ENCODE data around the gene NDUFAF8. TPM values are rescaled to one million over a fixed set of nuclear protein-coding genes. Genes with fewer than 3 reads are reported as not detected.

The NDUFAF8 gene
- total and polyA plus RNA-seq, 10 of the 15 experiments (the other 5 are each of a cell fraction or from before 2014, with no cell fraction given), result 22.0 to 307 (median 106) TPM

DNA sequence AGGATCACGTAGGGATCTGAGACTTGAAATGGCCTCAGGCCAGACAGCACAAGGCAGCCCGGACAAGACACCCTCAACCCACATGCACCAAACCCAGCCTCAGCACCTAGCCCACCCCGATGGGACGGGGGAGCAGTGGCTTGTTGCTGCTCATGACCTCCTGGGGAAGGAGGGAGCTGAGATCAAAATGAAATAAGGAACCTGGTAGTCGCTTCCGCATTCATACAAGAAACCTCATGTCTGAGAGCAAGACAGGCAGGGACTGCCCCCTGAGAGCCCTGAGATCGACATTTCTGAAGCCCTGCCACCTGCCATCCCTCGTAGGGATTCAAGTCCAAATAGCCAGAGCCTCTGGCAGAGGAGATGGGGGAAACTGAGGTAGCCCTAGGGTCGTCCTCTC lies 10.7 kb upstream of the NDUFAF8 start:
- intact Hi-C loops (cut with micrococcal nuclease; ENCODE audit: unreplicated experiment) (no loop called here), in situ Hi-C loops (cut with MboI) (loop anchor here (25.0 kb wide), 1 partner anchor 216 kb away; no protein-coding TSS in a partner anchor)
- 31% methylated on average over 9 of the region's 9 CpGs for WGBS (ENCODE audit: insufficient coverage, insufficient replicate concordance, low lambda C conversion rate, missing lambda C conversion rate)
- no peaks in the 10 kb centered on the region for H4K20me1 ChIP-seq (ENCODE audit: control insufficient read depth, insufficient read depth)
- no peak overlapping the region for H3K4me3 ChIP-seq
- H3K4me1 ChIP-seq (ENCODE audit: control insufficient read depth, insufficient read depth, low read length), result peaks cover 17% of the 10 kb centered on the region
- H3K27me3 ChIP-seq (replicated peaks in 1 of 2; ENCODE audit: control insufficient read depth in 2 of 2, insufficient read depth in 2 of 2, low read length in 1 of 2), result no peaks in the 10 kb centered on the region
- BruUV-seq (replicated peaks), result no TSS peak
- ChIA-PET POLR2A (interaction anchor here (1.1 kb wide), 1 partner anchor 10 kb away, joined by 7 read pairs; the partner anchor contains the start of genes NDUFAF8 and TEPSIN), SMC1A (ENCODE audit: uncharacterized antibody, unreplicated experiment) (interaction anchor here (0.6 to 1.0 kb wide), 3 partner anchors 11 to 653 kb away, joined by 4 to 6 read pairs (median 4); partner anchors contain the start of genes NDUFAF8 and TEPSIN), RAD21 (ENCODE audit: unreplicated experiment) (interaction anchor here (0.7 to 0.9 kb wide), 2 partner anchors 11 to 12 kb away, joined by 3 to 4 read pairs; partner anchors contain the start of genes NDUFAF8 and TEPSIN), CTCF (interaction anchor here (0.7 to 1.0 kb wide), 2 partner anchors 10 to 113 kb away, joined by 4 to 5 read pairs; partner anchors contain the start of genes NDUFAF8 and TEPSIN)
- peak overlapping the region; percentile 13; the same call in 1 of the 2 replicates for H3K4me2 ChIP-seq (ENCODE audit: control insufficient read depth, insufficient read depth)
- no peaks in the 10 kb centered on the region for H3K9me3 ChIP-seq (replicated peaks; ENCODE audit: control insufficient read depth, insufficient read depth, low read length)
- H3K9ac ChIP-seq (ENCODE audit: control insufficient read depth, insufficient read depth, low read length), result peak overlapping the region; percentile 39
- H3K79me2 ChIP-seq (ENCODE audit: control insufficient read depth, insufficient read depth, low read length), result no peaks in the 10 kb centered on the region
- H2AFZ ChIP-seq (ENCODE audit: control insufficient read depth, low read depth, low read length), result peak overlapping the region; percentile 78
- H3K27ac ChIP-seq (ENCODE audit: control insufficient read depth, insufficient read depth), result peak overlapping the region; percentile 55
- peaks cover 4 to 12% of the 10 kb centered on the region in 2 experiments; a peak in 3 of 4 replicates for H3K36me3 ChIP-seq (ENCODE audit: control insufficient read depth in 2 of 2, insufficient read depth in 2 of 2, low read length in 1 of 2)
- DNase-seq (ENCODE audit: low read depth, low spot score) (no peak), FAIRE-seq (peak; percentile 85), ATAC-seq (peak; percentile 95)
- peak; percentile 39; the same call in 1 of the 2 replicates for TF ChIP-seq NBN (IDR thresholded peaks at IDR 0.05)
- no peak for TF ChIP-seq CBFB (IDR thresholded peaks at IDR 0.05; ENCODE audit: low read depth)
- TF ChIP-seq NR2F1 (conservative IDR thresholded peaks at IDR 0.05), result 0 out of 2 replicates have a peak, but pooled peaks have one; percentile 25
- TF ChIP-seq MXI1 (IDR thresholded peaks at IDR 0.05; ENCODE audit: low read depth, low read length), result peak; percentile 42; the same call in 1 of the 2 replicates
- TF ChIP-seq POLR2A (IDR thresholded peaks at IDR 0.05; ENCODE audit: low read depth, low read length), result 0 out of 2 replicates have a peak, but pooled peaks have one; percentile 21
- TF ChIP-seq, protein P1, sequence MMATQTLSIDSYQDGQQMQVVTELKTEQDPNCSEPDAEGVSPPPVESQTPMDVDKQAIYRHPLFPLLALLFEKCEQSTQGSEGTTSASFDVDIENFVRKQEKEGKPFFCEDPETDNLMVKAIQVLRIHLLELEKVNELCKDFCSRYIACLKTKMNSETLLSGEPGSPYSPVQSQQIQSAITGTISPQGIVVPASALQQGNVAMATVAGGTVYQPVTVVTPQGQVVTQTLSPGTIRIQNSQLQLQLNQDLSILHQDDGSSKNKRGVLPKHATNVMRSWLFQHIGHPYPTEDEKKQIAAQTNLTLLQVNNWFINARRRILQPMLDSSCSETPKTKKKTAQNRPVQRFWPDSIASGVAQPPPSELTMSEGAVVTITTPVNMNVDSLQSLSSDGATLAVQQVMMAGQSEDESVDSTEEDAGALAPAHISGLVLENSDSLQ (IDR thresholded peaks at IDR 0.05), result peak; percentile 41; the same call in 1 of the 2 replicates
- TF ChIP-seq, protein P2, sequence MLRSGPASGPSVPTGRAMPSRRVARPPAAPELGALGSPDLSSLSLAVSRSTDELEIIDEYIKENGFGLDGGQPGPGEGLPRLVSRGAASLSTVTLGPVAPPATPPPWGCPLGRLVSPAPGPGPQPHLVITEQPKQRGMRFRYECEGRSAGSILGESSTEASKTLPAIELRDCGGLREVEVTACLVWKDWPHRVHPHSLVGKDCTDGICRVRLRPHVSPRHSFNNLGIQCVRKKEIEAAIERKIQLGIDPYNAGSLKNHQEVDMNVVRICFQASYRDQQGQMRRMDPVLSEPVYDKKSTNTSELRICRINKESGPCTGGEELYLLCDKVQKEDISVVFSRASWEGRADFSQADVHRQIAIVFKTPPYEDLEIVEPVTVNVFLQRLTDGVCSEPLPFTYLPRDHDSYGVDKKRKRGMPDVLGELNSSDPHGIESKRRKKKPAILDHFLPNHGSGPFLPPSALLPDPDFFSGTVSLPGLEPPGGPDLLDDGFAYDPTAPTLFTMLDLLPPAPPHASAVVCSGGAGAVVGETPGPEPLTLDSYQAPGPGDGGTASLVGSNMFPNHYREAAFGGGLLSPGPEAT (IDR thresholded peaks at IDR 0.05; ENCODE audit: low read depth), result peak; percentile 31; the same call in 1 of the 2 replicates
- TF ChIP-seq CHD2 (IDR thresholded peaks at IDR 0.05; ENCODE audit: borderline replicate concordance, low read depth, low read length), result peak; percentile 11; the same call in 1 of the 2 replicates
- 0 out of 2 replicates have a peak, but pooled peaks have one; percentile 40 for TF ChIP-seq IKZF1 (conservative IDR thresholded peaks at IDR 0.05)
- peak in 1 of 2 experiments; percentile 33; a peak in 2 of 4 replicates for TF ChIP-seq IKZF2 (IDR thresholded peaks at IDR 0.05)
- TF ChIP-seq, protein P3, sequence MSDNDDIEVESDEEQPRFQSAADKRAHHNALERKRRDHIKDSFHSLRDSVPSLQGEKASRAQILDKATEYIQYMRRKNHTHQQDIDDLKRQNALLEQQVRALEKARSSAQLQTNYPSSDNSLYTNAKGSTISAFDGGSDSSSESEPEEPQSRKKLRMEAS (IDR thresholded peaks at IDR 0.05; ENCODE audit: low read depth, low read length), result 0 out of 2 replicates have a peak, but pooled peaks have one; percentile 44
- TF ChIP-seq SUPT20H (IDR thresholded peaks at IDR 0.05; ENCODE audit: borderline replicate concordance, control insufficient read depth, low read depth, low read length), result no peak
- TF ChIP-seq, protein P4, sequence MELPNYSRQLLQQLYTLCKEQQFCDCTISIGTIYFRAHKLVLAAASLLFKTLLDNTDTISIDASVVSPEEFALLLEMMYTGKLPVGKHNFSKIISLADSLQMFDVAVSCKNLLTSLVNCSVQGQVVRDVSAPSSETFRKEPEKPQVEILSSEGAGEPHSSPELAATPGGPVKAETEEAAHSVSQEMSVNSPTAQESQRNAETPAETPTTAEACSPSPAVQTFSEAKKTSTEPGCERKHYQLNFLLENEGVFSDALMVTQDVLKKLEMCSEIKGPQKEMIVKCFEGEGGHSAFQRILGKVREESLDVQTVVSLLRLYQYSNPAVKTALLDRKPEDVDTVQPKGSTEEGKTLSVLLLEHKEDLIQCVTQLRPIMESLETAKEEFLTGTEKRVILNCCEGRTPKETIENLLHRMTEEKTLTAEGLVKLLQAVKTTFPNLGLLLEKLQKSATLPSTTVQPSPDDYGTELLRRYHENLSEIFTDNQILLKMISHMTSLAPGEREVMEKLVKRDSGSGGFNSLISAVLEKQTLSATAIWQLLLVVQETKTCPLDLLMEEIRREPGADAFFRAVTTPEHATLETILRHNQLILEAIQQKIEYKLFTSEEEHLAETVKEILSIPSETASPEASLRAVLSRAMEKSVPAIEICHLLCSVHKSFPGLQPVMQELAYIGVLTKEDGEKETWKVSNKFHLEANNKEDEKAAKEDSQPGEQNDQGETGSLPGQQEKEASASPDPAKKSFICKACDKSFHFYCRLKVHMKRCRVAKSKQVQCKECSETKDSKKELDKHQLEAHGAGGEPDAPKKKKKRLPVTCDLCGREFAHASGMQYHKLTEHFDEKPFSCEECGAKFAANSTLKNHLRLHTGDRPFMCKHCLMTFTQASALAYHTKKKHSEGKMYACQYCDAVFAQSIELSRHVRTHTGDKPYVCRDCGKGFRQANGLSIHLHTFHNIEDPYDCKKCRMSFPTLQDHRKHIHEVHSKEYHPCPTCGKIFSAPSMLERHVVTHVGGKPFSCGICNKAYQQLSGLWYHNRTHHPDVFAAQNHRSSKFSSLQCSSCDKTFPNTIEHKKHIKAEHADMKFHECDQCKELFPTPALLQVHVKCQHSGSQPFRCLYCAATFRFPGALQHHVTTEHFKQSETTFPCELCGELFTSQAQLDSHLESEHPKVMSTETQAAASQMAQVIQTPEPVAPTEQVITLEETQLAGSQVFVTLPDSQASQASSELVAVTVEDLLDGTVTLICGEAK (IDR thresholded peaks at IDR 0.05; ENCODE audit: borderline replicate concordance), result no peak
- TF ChIP-seq SPI1 (IDR thresholded peaks at IDR 0.05; ENCODE audit: borderline replicate concordance, insufficient read depth, low read depth, low read length), result peak; percentile 70; the same call in 1 of the 2 replicates

All from GM12878 (cell line).